HEK293 (cell line): ENCODE data around the gene CIB4.

ENCODE experiments used
- CTCF ChIA-PET: fragments of 350-600 bp; formaldehyde crosslinking; extraction: SDS; loops from one replicate; lab custom pipeline; 2021; ENCODE audit warnings: antibody characterized with exemption; lab: Yijun Ruan, JAX
- POLR2A ChIA-PET: fragments of 300-600 bp; formaldehyde crosslinking; extraction: SDS; loops from one replicate; lab custom pipeline; 2020; ENCODE audit warnings: antibody characterized with exemption, inconsistent platforms; lab: Yijun Ruan, JAX
- H3K27ac ChIP-seq: fragments of 200-500 bp; sonication (Bioruptor generic); 2 replicates; pipeline ENCODE4 v1.5.1; 2014; ENCODE audit warnings: low read depth, low read length, control low read depth, inconsistent platforms; ENCODE audit errors: extremely low read depth
- H3K36me3 ChIP-seq, 2 experiments: fragments of 200-500 bp in 1 of 2; sonication (Bioruptor generic) in 1 of 2; 1 replicate in 1 of 2; 2 replicates in 1 of 2; pipeline ENCODE4 v1.5.1; 2014 to 2017; ENCODE audit warnings: inconsistent platforms in 2 of 2, low read length in 2 of 2; ENCODE audit not compliant: control insufficient read depth in 2 of 2, insufficient read depth in 1 of 2
- H3K4me1 ChIP-seq: fragments of 200-500 bp; sonication (Bioruptor generic); 2 replicates; pipeline ENCODE4 v1.5.1; 2014; ENCODE audit warnings: mild to moderate bottlenecking, low read length, inconsistent platforms; ENCODE audit not compliant: control insufficient read depth, insufficient read depth
- H3K4me3 ChIP-seq: 2 replicates; pipeline ENCODE4 v1.5.1; 2011; ENCODE audit warnings: low read depth, mild to moderate bottlenecking, control low read depth, low read length, moderate library complexity
- H3K9me3 ChIP-seq: fragments of 200-500 bp; sonication (Bioruptor generic); 2 replicates; pipeline ENCODE4 v1.5.1; 2014; ENCODE audit warnings: low read depth, low read length, inconsistent platforms; ENCODE audit not compliant: control insufficient read depth, insufficient read depth
- HOXA7 ChIP-seq: sonication (generic); formaldehyde crosslinking; IDR thresholded peaks from 2 replicates; pipeline ENCODE4 v1.8.1; 2022; ENCODE audit warnings: missing genetic modification reagents, borderline replicate concordance
- KLF9 ChIP-seq: fragments of 450-650 bp; formaldehyde crosslinking; IDR thresholded peaks from 2 replicates; pipeline ENCODE4 v1.5.1; 2016; ENCODE audit warnings: missing biosample characterization, missing genetic modification characterization, low read depth
- PRDM4 ChIP-seq: fragments of 450-650 bp; formaldehyde crosslinking; IDR thresholded peaks from 2 replicates; pipeline ENCODE4 v1.5.1; 2017; ENCODE audit warnings: missing biosample characterization, missing genetic modification characterization
- ZBTB11 ChIP-seq: fragments of 450-650 bp; formaldehyde crosslinking; conservative IDR thresholded peaks from 2 replicates; pipeline ENCODE4 v1.5.1; 2016; ENCODE audit warnings: low read depth, missing biosample characterization, missing genetic modification characterization
- ZBTB26 ChIP-seq: fragments of 450-650 bp; formaldehyde crosslinking; optimal IDR thresholded peaks from 2 replicates; pipeline ENCODE3; 2016; ENCODE audit warnings: missing biosample characterization, mild to moderate bottlenecking, missing genetic modification characterization
- ZBTB48 ChIP-seq: fragments of 450-650 bp; formaldehyde crosslinking; IDR thresholded peaks from 2 replicates; pipeline ENCODE4 v1.5.1; 2016; ENCODE audit warnings: missing biosample characterization, missing genetic modification characterization
- ZNF211 ChIP-seq: fragments of 450-650 bp; formaldehyde crosslinking; IDR thresholded peaks from 2 replicates; pipeline ENCODE4 v1.5.1; 2016; ENCODE audit warnings: low read depth, missing biosample characterization, missing genetic modification characterization
- ZNF248 ChIP-seq: fragments of 450-650 bp; formaldehyde crosslinking; IDR thresholded peaks from 2 replicates; pipeline ENCODE4 v1.5.1; 2017; ENCODE audit warnings: missing biosample characterization, missing genetic modification characterization
- ZNF423 ChIP-seq: fragments of 450-650 bp; formaldehyde crosslinking; IDR thresholded peaks from 2 replicates; pipeline ENCODE4 v1.5.1; 2016; ENCODE audit warnings: missing biosample characterization, missing genetic modification characterization
- ZNF488 ChIP-seq: fragments of 450-650 bp; formaldehyde crosslinking; IDR thresholded peaks from 2 replicates; pipeline ENCODE4 v1.5.1; 2016; ENCODE audit warnings: missing biosample characterization, missing genetic modification characterization
- ZNF571 ChIP-seq: fragments of 450-650 bp; formaldehyde crosslinking; IDR thresholded peaks from 2 replicates; pipeline ENCODE4 v1.5.0; 2017; ENCODE audit warnings: missing biosample characterization, missing genetic modification characterization
- ZNF776 ChIP-seq: fragments of 450-650 bp; formaldehyde crosslinking; IDR thresholded peaks from 2 replicates; pipeline ENCODE4 v1.5.0; 2017; ENCODE audit warnings: missing biosample characterization, missing genetic modification characterization, borderline replicate concordance
- ZXDB ChIP-seq: fragments of 450-650 bp; formaldehyde crosslinking; IDR thresholded peaks from 2 replicates; pipeline ENCODE4 v1.5.1; 2016; ENCODE audit warnings: missing biosample characterization, missing genetic modification characterization
- TF ChIP-seq, protein P1 (sequence below): fragments of 450-650 bp; formaldehyde crosslinking; IDR thresholded peaks from 2 replicates; pipeline ENCODE4 v1.5.1; 2016; ENCODE audit warnings: missing biosample characterization, missing genetic modification characterization
- TF ChIP-seq, protein P2 (sequence below): fragments of 450-650 bp; formaldehyde crosslinking; IDR thresholded peaks from 2 replicates; pipeline ENCODE4 v1.5.1; 2016; ENCODE audit warnings: missing biosample characterization, missing genetic modification characterization

CIB4 gene

DNA sequence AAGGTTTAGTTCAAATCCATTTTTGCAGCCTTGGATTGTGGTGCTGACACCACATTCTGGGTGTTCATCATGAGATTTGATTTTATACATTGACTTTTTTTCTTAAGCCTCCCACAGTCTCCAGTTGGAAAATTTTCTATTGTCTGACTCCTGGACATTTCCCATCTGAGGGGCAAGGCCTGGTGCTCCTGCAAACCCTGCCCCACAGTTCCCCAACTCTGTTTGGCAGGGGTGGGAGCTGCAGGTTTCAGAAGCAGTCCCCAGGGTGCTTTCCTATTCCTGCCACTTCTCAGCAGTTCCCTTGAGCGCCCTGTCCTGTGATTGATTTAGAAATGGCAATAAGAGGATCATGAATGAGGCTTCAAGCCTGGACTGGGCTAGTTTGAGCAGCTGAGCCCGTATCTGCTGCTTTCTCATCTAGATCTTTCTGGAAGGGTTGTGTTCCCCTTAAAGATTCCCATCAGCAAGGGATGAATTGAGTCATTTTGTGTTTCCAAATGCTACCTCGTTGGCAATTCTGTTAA, 77.0 kb downstream of the CIB4 start:
- Histone ChIP-seq H3K36me3 (no peaks in the 10 kb centered on the region), H3K9me3 (no peaks in the 10 kb centered on the region), H3K27ac (no peak overlapping the region), H3K4me3 (no peak overlapping the region), H3K4me1 (no peaks in the 10 kb centered on the region)
- no peak for TF ChIP-seq ZNF248 (tag by site-specific recombination)
- no peak for TF ChIP-seq PRDM4
- no peak for TF ChIP-seq HOXA7 (CRISPR knock-in tag)
- TF ChIP-seq ZNF571: no peak
- TF ChIP-seq ZBTB48: no peak
- no peak for TF ChIP-seq ZNF488 (tag by site-specific recombination)
- TF ChIP-seq, protein P1, sequence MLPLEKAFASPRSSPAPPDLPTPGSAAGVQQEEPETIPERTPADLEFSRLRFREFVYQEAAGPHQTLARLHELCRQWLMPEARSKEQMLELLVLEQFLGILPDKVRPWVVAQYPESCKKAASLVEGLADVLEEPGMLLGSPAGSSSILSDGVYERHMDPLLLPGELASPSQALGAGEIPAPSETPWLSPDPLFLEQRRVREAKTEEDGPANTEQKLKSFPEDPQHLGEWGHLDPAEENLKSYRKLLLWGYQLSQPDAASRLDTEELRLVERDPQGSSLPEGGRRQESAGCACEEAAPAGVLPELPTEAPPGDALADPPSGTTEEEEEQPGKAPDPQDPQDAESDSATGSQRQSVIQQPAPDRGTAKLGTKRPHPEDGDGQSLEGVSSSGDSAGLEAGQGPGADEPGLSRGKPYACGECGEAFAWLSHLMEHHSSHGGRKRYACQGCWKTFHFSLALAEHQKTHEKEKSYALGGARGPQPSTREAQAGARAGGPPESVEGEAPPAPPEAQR (tag by site-specific recombination): no peak
- TF ChIP-seq ZBTB11 (tag by site-specific recombination): no peak
- TF ChIP-seq ZNF423 (tag by site-specific recombination): no peak
- TF ChIP-seq, protein P2, sequence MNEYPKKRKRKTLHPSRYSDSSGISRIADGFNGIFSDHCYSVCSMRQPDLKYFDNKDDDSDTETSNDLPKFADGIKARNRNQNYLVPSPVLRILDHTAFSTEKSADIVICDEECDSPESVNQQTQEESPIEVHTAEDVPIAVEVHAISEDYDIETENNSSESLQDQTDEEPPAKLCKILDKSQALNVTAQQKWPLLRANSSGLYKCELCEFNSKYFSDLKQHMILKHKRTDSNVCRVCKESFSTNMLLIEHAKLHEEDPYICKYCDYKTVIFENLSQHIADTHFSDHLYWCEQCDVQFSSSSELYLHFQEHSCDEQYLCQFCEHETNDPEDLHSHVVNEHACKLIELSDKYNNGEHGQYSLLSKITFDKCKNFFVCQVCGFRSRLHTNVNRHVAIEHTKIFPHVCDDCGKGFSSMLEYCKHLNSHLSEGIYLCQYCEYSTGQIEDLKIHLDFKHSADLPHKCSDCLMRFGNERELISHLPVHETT (tag by site-specific recombination): no peak
- ChIA-PET POLR2A (interaction anchor here (1.0 kb wide), 1 partner anchor 733 kb away, joined by 4 read pairs; no protein-coding TSS in a partner anchor), CTCF (interaction anchor here (1.1 kb wide), 1 partner anchor 14 kb away, joined by 6 read pairs; no protein-coding TSS in a partner anchor)

GRCh38 chr2:26563686-26564085, 77.5 kb downstream of the CIB4 start:
- TF ChIP-seq ZXDB (tag by site-specific recombination) (no peak), ZNF776 (tag by site-specific recombination) (no peak), KLF9 (tag by site-specific recombination) (no peak), ZBTB26 (tag by site-specific recombination) (no peak), ZNF211 (no peak)
- no peaks in the 10 kb centered on the region for H3K4me1 ChIP-seq
- no peaks in the 10 kb centered on the region for H3K36me3 ChIP-seq
- H3K27ac ChIP-seq: no peak overlapping the region
- H3K9me3 ChIP-seq: no peaks in the 10 kb centered on the region
- ChIA-PET CTCF (interaction anchor here (1.1 kb wide), 1 partner anchor 14 kb away, joined by 6 read pairs; no protein-coding TSS in a partner anchor), POLR2A (interaction anchor here (1.0 kb wide), 1 partner anchor 733 kb away, joined by 4 read pairs; no protein-coding TSS in a partner anchor)
- H3K4me3 ChIP-seq: no peak overlapping the region
